GM19023 (cell line): ENCODE results near the gene COP1.
"Not testable (repeated sequence)": the region's sequence is repeated elsewhere in the genome, so short reads cannot be mapped to it uniquely, and the experiment has no call there.

Experiments
- ATAC-seq: cut with Tn5 transposase; IDR thresholded peaks from one replicate; pipeline ENCODE4 v1.9.1; 2021; ENCODE audit warnings: mild to moderate bottlenecking, moderate library complexity; ENCODE audit not compliant: unreplicated experiment

Gene COP1

DNA sequence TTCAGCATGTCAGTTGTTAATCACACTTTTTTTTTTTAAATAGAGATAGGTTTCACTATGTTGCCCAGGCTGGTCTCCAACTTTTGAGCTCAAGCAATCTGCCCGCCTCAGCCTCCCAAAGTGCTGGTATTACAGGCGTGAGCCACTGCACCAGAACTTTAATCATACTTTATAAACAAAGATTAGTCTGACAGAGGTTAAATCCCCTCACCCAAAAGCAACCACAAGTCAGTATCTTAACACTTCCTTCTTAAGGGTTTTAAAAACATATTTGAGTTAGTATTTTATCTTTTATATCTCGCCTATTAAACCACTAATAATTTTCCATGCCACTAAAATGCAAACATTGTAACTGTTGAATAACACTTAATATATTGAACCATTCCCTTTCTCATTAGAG lies 70.2 kb downstream of the COP1 start:
- ATAC-seq = no peak

DNA sequence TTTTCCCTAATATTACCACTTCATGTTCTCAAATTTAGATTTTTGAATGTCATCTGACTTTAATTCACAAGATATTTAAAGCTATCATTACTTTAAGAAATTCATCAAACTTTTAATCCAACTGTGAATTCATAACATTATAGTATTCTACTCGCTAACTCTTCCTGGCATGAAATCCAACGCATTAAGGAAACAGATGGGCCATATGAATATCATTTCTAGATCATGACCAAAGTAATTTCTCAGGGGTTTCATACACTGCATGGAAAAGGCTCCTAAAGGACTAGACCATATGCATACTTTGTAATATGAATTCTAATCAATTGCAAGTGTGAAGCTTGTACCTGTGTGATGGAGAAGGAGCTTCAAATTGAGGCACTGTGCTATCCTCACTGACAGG lies 72.4 kb downstream of the COP1 start:
- no peak for ATAC-seq

DNA sequence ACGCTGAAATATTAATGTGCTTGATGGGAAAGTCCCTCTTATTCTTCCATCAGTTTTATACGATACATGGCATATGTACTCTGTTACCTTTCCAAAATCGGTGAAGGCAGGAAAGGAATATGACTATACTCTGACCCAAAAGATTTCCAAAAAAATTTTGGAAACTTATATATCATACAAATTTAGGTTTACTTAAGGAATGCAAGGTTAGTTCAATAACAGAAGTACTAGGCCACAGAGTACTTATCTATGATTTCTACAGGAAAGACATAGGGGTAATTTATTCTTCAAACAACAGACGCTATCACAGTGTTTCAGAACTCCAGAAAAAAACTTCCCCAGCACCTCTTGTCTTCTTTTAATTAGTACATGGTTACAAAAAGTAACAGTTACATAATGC lies 84.8 kb downstream of the COP1 start:
- no peak for ATAC-seq

DNA sequence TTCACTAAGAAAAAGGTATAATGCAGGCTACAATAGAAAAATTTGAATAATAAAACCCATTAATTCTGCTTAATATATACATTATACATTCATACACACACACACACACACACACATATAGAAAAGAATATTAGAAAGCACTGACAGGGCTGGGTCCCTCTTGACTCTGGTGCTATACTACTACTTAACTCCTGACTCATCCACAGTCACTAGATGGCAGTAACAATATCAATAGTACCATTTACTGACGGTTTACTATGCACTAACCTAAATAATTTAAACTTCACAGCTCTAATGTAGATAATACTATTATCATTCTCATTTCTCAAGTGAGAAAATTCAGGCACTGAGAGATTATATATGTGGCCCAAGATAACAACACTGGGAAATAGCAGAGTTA lies 87.5 kb downstream of the COP1 start:
- no peak for ATAC-seq

DNA sequence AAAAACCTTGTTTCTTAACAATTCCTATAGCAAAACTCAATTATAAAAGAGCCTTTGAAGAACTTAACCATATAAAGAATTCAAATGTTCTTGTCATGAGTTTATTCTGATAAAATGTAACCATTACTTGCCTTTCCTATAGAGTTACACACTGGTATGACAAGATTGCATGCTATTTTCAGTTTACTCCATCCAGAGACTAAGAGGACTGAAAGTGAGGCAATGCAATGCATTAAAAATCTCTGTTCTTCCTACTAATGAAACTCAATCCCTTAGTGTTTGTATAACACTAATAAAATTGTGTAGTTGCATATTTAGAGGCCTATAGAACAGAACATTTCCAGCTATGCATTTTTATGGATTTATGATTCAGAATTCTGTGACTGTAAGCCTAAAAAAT lies 88.1 kb downstream of the COP1 start:
- ATAC-seq = no peak

DNA sequence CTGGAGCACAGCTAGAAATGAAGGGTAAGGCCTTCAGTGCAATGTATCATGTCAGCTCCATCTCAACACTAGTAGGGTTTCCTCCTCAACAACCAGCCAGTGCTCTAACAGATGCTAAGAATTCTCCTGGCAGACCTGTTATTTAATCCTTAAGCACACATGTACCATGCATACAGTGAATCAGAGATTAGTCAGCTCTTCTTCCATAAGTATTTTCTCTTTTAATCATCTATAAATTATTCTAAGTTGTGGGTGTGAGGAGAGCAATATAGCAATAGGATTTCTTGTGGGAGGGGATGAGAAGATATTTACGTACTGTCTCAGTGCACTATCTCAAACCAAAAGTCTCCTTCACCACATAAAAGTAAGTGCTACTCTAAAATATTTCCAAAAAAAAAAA lies 95.3 kb downstream of the COP1 start:
- no peak for ATAC-seq

DNA sequence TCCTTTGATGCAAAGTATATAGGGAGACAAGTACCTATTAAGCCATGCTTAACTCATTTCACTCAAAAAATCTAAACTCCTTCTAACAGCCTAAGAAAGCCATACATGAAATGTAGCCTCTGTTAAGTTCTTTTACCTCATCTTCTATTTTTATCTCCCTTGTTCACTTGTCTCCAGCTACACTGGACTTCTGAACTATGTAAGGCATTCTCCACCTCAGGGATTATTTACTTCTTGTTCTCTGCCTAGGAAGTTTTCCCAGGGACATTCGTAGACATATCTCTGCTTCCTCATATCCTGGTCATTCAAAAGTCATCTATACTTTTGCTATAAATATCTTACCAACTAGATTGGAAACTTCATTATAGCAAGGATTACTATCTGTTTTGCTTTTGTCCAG lies 96.9 kb downstream of the COP1 start:
- no peak for ATAC-seq

DNA sequence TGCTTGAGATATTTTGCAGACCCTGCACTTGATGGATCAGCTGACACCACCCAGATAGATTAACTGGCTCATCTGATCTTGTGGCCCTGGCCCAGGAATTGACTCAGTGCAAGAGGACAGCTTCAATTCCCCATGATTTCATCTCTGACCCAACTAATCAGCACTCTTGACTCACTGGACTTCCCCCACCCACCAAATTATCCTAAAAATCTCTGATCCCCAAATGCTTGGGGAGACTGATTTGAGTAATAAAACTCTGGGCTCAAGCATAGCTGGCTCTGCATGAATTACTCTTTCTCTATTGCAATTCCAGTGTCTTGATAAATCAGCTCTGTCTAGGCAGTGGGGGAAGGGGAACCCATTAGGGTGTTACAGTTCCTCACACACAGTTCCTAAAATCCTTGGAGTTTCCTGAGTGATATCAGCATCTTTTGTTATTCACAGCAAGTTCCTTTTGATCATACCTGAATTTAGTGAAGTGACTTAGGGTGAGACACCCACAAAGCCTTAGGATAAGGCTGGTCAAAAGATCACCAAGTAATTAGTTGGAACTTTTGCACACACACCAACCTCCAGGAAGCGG lies 104.2 kb downstream of the COP1 start:
- ATAC-seq = no peak

DNA sequence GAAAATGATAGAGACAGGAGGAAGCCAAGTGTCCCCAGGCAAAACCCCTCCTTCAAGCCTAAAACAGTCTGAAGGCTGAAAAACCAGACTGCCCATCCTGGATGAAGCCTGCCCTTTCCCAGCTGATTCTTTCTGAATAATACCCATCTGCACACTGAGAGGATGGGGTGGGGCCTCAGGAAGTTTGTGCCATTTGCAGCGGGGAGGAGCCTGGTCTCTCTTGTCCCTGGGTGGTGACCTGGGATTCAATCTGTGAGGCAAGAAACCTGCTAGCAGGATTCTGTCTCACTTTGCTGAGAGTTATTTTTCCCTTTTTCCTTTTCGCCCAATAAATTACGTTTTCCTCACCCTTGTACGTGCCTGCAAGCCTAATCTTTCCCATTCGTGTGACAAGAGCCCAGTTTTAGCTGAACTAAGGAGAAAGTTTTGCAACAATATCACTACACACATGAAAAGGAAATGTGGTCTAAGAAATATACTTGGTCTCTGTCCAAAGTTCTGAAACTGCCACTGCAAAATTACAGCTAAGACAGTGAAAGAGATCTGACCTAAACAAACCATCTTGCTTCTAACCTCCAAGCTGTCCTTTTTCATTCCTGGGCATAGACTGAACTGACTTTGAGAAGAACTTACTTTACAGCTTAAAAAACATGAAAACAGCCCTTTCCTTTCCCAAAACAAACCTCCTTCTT lies 105.0 kb downstream of the COP1 start:
- ATAC-seq = no peak

DNA sequence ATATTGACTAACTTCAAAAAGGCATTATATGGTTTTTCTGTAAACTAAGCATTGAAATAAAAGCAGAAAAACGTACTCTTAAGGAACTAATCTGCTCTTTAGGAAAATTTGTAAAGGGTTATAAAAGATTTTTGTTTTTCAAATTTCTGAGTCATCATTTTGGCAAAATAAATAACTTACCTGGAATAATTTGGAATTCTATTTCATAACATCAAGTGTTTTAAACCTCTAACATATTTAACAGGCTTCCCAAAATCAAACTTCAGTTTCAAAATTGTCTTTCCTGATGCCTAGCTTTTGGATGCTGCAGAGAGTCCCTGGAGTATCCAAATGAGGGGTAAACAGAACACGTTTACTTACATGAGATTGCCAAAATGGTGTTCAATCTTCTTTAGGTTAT lies 108.5 kb downstream of the COP1 start:
- no peak for ATAC-seq

DNA sequence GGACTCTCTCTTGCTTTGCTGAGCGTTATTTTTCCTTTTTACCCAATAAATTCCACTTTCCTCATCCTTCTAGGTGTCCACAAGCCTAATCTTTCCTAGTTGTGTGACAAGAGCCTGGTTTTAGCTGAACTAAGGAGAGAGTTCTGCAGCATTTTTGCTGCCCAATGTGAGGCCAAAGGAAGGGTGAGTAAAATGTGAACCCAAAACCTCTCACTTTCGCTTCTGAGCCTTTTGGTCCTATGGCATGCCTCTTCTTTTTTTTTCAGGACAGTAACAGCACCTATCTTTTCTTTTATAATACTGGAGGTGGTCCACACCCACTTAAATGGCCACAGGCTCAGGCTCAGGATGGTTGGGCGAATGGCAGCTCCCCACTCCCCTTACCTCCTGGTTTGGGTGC lies 111.1 kb downstream of the COP1 start:
- no peak for ATAC-seq

DNA sequence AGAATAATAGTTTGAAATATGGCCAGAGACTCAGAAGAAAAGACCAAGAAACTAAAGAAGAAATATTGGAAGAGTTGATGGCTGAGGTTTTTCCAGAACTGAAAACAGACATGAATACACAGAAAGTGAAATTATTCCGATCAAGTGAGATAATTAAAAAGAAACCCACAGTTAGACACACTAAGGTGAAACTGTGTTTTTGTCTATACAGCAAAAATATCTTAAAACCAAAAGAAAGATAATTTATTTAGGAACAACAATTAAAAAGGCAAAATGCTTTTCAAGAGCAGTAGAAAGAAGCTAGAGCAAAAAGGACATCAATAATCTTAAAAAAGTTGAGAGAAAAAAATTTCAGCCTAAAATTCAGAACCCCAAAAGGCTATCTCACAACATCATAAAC lies 116.3 kb downstream of the COP1 start:
- no peak for ATAC-seq

DNA sequence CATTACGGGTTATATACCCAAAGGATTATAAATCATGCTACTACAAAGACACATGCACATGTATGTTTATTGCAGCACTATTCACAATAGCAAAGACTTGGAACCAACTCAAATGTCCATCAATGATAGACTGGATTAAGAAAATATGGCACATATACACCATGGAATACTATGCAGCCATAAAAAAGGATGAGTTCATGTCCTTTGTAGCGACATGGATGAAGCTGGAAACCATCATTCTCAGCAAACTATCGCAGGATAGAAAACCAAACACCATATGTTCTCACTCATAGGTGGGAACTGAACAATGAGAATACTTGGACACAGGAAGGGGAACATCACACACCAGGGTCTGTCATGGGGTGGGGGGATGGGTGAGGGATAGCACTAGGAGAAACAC lies 119.3 kb downstream of the COP1 start:
- ATAC-seq = not testable (repeated sequence)

DNA sequence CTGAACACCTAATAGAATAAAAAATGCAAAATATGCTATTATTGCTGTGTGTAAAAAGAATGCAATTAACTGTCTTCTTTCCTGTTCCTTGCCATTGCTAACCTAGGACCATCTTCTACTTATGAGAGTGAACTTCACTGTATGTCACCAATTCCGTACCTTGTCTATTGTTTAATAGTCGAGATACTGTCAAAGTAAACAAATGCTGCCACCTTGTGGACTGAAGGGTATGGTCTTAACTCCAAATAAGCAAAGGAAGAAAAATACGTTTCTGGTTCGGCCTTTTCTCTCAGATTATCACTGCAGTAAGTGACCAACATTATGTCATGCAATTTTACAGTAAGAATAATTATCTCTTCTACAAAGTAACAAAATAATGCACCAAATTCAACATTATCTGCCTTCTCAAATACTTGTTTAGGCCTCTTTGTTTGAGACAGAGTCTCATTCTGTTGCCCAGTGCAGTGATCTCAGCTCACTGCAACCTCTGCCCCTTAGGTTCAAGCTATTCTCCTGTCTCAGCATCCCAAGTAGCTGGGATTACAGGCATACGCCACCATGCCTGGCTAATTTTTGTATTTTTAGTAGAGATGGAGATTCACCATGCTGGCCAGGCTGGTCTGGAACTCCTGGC lies 133.4 kb downstream of the COP1 start:
- ATAC-seq = peak; percentile 55

DNA sequence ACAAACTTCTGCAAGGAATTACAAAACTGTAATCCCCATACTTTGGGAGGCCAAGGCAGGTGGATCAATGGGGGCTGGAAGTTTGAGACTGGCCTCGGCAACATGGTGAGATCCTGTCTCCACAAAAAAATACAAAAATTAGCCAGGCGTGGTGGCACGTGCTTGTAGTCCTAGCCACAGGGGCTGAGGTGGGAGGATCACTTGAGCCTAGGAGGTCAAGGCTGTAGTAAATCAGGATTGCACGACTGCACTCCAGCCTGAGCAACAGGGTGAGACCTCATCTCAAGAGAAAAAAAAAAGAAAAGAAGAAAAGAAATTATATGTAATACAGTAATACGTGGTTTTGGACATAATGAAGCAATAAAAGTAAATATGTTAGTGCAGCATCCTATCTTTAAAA lies 138.2 kb downstream of the COP1 start:
- ATAC-seq = no peak

DNA sequence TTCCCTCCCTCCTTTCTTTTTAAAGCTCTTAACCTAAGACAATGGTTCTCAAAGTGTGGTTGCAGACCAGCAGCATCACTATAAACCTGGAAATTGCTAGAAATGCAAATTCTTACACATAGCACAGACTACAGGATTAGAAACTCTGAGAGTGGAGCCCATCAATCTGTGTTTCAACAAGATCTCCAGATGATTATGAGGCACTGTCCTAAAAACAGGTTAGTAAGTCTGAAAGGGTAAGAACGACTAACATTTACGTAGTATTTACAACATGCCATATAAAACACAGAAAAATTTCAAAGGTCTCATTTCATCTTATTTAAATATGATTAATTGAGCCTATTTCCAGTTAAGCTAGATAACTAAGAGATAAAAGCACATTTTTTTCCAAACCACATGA lies 138.8 kb downstream of the COP1 start:
- ATAC-seq = no peak

DNA sequence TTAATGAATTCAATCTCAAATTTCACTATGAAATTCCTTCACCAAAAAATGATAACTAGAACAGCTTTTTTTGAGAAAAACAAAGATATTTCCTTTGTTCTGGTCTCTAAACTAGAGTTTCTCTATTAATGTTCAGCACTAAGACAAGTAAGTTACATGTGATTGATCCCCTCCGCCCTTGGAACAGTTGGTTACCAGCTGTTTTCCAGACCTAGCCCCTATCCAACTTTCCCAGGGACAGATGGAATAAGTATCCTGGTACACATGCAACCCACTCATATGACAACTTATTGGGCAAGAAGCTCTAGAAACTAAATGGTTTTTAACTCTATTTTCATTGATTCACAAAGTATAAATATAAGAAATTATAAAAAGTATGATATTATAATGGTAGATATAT lies 140.4 kb downstream of the COP1 start:
- ATAC-seq = no peak

DNA sequence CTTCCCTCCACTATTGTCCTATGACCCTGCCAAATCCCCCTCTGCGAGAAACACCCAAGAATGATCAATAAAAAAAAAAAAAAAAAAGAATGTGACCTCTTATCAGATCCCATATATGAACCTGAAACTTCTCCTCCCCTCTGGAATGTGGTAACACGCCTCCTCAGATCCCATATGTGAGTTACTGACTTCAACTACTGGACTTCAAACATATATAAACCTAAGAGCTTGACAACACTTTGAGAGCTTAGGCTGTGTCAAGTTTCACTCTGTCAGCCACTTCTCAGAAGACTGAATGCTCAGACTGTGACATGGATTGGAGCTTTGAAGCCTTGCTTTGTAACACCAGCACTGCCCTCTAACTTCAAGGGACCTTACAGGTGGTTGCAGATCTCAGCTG lies 148.4 kb downstream of the COP1 start:
- ATAC-seq = no peak

DNA sequence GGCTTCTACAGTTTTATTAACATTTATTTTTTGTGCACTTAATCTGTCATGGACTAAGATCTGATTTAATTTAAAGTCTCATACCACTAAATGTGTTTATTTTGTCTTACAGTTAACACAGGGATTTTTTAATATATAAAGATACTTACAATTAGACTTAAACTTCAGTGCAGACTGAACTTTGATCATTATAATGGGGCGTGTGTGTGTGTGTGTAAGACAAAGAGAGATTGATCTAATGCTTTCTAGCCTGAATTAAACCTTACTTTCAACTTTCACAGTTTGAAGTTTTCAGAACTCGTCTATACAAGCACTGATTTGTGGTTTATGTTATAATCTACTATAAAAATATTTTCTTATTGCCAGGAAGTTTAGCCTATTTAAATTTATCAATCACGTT lies 150.8 kb downstream of the COP1 start:
- ATAC-seq = no peak

DNA sequence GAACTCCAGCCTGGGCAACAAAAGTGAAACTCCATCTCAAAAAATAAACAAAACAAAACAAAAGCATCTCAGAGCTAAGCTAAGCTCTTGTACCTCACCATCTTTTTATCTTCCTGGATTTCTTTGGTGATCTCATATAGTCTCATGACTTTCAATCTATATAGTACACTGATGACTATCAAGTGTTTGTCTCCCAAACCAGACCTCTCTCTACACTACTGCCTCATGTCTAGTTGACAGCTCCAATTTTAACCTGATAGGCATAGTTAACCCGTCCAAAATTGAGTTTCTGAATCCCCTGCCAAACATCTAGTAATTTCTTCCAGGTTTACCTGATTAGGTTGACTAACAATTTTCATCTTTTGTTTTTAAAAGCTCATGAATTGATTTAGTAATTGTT lies 151.7 kb downstream of the COP1 start:
- ATAC-seq = no peak

DNA sequence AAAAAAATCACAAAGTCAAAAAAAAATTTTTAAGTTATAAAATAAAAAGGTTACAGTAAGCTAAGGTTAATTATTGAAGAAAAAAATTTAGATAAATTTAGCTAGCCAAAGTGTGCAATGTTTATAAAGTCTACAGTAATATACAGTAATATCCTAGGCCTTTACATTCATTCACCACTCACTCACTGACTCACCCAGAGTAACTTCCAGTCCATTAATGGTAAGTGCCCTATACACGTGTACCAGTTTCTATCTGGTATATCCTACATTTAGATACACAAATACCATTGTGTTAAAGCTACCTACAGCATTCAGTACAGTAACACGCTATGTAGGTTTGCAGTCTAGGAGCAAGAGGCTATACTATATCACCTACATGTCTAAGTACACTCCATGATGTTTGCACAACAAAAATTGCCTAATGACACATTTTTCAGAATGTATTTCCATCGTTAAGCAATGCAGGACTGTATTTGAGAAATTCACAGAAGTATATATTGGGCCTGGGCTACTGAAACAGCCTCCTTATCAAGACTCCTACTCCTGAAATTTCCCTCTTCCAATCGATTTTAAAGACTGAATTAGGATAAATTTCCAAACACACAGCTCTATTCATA lies 155.1 kb downstream of the COP1 start:
- no peak for ATAC-seq

DNA sequence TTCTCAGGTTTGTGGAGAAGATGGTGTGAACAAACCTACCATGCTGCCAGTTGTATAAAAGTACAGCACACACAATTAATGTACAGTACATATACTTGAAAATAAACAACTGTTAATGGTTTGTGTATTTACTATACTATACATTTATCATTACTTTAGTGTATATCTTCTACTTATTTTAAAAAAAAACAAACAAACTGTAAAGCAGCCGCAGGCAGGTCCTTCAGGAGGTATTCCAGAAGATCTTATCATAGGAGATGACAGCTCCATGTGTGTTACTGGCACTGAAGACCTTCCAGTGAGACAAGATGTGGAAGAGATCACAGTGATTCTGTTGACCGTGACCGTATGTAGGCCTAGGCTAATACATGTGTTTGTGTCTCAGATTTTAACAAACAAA lies 155.7 kb downstream of the COP1 start:
- no peak for ATAC-seq
